Calu3 (cell line): ENCODE measurements around the gene SDK2. TPM values are rescaled to one million over a fixed set of nuclear protein-coding genes. Genes with fewer than 3 reads are reported as not detected.

Experiments used
- BruUV-seq: library from RNA; stranded (reverse); fragments of 400-500 nt; replicated peaks from 2 replicates; lab custom pipeline; 2021; lab: Mats Ljungman, UMichigan
- CTCF ChIA-PET: fragments of 300-600 bp; sonication (Branson Sonifier 250); formaldehyde crosslinking; loops from one replicate; lab custom pipeline; 2022; ENCODE audit warnings: antibody characterized with exemption; lab: Charles Lee
- DNase-seq: peaks from one replicate; pipeline ENCODE4 v3.0.0; 2022
- H3K27ac Mint-ChIP-seq: one replicate; pipeline ENCODE4 v1.8.0; 2022; ENCODE audit warnings: mixed read lengths; ENCODE audit not compliant: unreplicated experiment
- H3K27me3 Mint-ChIP-seq: one replicate; pipeline ENCODE4 v1.8.0; 2022; ENCODE audit warnings: mixed read lengths; ENCODE audit not compliant: unreplicated experiment
- H3K36me3 Mint-ChIP-seq: one replicate; pipeline ENCODE4 v1.8.0; 2022; ENCODE audit warnings: mild to moderate bottlenecking, moderate library complexity, mixed read lengths; ENCODE audit not compliant: insufficient read depth, unreplicated experiment
- H3K4me1 Mint-ChIP-seq: one replicate; pipeline ENCODE4 v1.8.0; 2022; ENCODE audit warnings: mild to moderate bottlenecking, low read depth, mixed read lengths; ENCODE audit not compliant: unreplicated experiment
- H3K4me3 Mint-ChIP-seq: one replicate; pipeline ENCODE4 v1.8.0; 2022; ENCODE audit warnings: mild to moderate bottlenecking, low read depth, moderate library complexity, mixed read lengths; ENCODE audit not compliant: unreplicated experiment
- H3K9me3 Mint-ChIP-seq: one replicate; pipeline ENCODE4 v1.8.0; 2022; ENCODE audit warnings: low read depth, mixed read lengths; ENCODE audit not compliant: unreplicated experiment
- intact Hi-C: fragments of 100-400 bp; cut with micrococcal nuclease; formaldehyde crosslinking; loops from one replicate; pipeline ENCODE4 v1.10.0; 2022; ENCODE audit not compliant: unreplicated experiment
- total RNA-seq: library from RNA; stranded (reverse); gene quantifications from 2 replicates; pipeline ENCODE4 v1.2.3, GENCODE V29; 2022
- TF ChIP-seq, protein P1 (sequence below): fragments of 200-600 bp; IDR thresholded peaks from one replicate; pipeline ENCODE4 v1.8.0; 2022; ENCODE audit warnings: antibody characterized with exemption; ENCODE audit not compliant: unreplicated experiment

The SDK2 gene
- total RNA-seq, 1 experiment from 2014 or later = not detected

DNA sequence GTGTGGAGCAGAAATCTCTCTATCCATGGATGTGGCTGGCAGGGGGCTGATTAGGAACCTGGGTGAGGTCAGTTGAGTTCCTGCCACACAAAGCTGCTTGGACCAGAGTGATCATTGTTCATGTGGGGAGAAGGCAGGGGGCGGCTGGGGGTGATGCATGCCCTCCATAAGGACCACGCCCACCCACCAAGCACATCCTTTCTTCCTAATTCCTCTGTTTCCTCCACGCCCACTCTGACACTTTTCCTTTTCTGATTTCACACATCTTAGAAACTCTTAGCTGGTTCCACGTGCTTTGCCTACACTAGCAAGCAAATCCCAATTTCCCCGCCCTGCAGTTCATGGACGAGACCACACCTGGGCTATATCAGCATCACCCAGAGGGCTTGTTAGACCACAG is 108.5 kb downstream of the SDK2 start:
- H3K4me1 Mint-ChIP-seq = no peaks in the 10 kb centered on the region

DNA sequence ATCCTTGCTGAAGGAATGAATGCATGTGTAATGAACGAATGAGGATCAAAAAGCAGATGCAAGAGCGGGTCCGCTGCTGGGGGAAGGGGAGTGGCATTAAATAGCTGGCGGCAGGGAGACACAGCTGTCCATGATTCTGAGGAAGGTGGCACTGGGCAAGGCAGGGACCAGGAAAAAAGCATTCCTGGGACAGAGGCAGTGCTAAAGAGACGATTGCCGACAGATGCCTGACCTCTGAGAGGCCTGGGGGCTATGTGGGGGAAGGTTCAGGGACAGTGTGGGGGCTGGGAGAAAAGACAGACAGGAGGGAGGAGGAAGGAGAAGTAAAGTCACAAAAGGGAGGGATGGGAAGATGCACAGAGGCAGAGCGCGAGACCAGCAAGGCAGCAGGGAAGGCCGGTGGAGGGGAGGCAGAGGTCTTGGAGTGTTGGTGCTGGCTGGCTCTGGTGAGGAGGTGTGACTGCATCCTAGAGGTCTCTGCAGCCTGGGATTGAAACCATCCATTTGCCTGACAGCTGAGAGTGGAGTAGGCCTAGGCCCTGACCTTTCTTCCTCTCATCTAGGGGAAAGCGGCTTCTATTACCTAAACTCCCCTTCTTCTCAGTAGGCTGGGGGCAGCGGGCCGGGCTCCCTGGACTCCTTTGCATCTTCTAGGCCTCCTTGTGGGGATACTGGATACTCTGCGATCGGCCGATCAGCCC is 109.9 kb downstream of the SDK2 start:
- H3K9me3 Mint-ChIP-seq = no peaks in the 10 kb centered on the region
- H3K27ac Mint-ChIP-seq = no peak overlapping the region
- H3K36me3 Mint-ChIP-seq = no peaks in the 10 kb centered on the region
- CTCF ChIA-PET = no interaction called here
- H3K27me3 Mint-ChIP-seq = peaks cover 100% of the 10 kb centered on the region
- no peak for DNase-seq
- H3K4me3 Mint-ChIP-seq = no peak overlapping the region
- no TSS peak for BruUV-seq
- TF ChIP-seq, protein P1, sequence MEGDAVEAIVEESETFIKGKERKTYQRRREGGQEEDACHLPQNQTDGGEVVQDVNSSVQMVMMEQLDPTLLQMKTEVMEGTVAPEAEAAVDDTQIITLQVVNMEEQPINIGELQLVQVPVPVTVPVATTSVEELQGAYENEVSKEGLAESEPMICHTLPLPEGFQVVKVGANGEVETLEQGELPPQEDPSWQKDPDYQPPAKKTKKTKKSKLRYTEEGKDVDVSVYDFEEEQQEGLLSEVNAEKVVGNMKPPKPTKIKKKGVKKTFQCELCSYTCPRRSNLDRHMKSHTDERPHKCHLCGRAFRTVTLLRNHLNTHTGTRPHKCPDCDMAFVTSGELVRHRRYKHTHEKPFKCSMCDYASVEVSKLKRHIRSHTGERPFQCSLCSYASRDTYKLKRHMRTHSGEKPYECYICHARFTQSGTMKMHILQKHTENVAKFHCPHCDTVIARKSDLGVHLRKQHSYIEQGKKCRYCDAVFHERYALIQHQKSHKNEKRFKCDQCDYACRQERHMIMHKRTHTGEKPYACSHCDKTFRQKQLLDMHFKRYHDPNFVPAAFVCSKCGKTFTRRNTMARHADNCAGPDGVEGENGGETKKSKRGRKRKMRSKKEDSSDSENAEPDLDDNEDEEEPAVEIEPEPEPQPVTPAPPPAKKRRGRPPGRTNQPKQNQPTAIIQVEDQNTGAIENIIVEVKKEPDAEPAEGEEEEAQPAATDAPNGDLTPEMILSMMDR = no peak
- H3K4me1 Mint-ChIP-seq = no peaks in the 10 kb centered on the region
- intact Hi-C loops = no loop called here

More for the DNA sequence above, 108.5 kb downstream of the SDK2 start:
- Mint-ChIP-seq H3K27me3 (peaks cover 98% of the 10 kb centered on the region), H3K9me3 (no peaks in the 10 kb centered on the region), H3K36me3 (no peaks in the 10 kb centered on the region), H3K27ac (no peak overlapping the region), H3K4me3 (no peak overlapping the region)
- CTCF ChIA-PET = no interaction called here
- intact Hi-C loops = no loop called here
- TF ChIP-seq, protein P1 = no peak
- BruUV-seq = no TSS peak
- DNase-seq = no peak

DNA sequence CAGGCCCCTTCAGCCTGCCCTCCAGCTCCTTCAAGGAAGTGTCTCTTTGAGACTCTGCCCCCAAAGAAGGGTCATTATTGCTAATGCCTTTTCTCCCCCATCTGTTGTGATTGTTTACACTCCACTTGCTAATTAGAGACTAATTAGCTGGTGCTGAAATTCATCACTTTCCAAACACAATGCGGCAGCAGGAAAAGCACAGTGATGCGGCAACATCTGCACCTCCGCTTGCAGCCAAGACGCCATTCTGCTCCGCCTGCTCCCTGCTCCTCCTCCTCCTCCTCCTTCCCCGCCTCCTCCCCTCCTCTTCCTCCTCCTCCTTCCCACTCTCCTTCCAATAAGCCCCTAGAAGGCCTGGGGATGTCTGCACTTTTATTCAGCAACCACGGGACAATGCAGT is 110.5 kb downstream of the SDK2 start:
- intact Hi-C loops = no loop called here
- Mint-ChIP-seq H3K27me3 (peaks cover 100% of the 10 kb centered on the region), H3K27ac (no peak overlapping the region), H3K9me3 (no peaks in the 10 kb centered on the region), H3K4me3 (no peak overlapping the region), H3K36me3 (no peaks in the 10 kb centered on the region), H3K4me1 (no peaks in the 10 kb centered on the region)
- TF ChIP-seq, protein P1 = no peak
- BruUV-seq = no TSS peak
- no peak for DNase-seq
- CTCF ChIA-PET = no interaction called here

DNA sequence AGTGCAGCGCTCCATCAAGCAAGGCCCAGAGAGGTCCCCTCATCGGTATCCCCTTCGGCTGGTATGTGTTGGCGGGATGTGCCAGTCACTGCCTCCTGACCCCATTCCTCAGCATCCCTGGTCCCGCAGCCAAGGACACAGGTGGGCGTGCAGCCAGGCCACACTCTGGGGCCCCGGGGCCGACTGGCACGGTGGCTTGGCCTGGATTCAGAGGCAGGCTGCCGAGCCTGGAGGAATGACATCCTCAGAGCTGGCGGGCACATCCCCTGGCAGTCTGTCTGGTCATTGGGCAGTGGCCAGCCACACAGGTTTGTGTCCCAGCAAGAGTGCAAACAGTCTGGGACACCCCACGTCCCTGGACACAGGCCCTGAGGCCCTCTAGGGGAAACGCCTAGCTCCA is 111.1 kb downstream of the SDK2 start:
- H3K4me1 Mint-ChIP-seq = no peaks in the 10 kb centered on the region
- TF ChIP-seq, protein P1 = no peak
- DNase-seq = no peak
- H3K27ac Mint-ChIP-seq = no peak overlapping the region
- intact Hi-C loops = no loop called here
- no peak overlapping the region for H3K4me3 Mint-ChIP-seq
- CTCF ChIA-PET = no interaction called here
- H3K36me3 Mint-ChIP-seq = no peaks in the 10 kb centered on the region
- H3K9me3 Mint-ChIP-seq = no peaks in the 10 kb centered on the region
- BruUV-seq = no TSS peak
- peaks cover 100% of the 10 kb centered on the region for H3K27me3 Mint-ChIP-seq
